ENCODE measurements around the gene MYH15.

DNA sequence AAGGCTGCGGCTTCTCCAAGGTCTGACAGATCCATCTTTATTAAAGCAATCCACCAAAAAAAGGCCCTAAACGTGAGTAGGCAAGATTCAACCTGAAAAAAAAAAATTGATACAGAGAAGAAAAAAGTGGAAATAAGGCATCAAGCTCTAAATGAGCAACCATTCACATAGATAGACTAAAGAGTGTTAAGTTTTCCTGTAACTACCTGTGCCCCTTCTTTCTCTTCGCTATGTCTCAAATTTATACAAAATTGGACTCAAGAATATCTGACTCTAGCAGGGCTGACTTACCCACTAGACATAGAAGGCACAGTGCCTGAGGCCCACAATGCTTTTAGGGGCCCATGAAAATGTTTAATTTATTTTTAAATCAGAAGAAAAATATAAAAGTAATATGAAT, at the start of gene MYH15:
- TF ChIP-seq POLR2A (IDR thresholded peaks at IDR 0.05) (no peak), POLR2AphosphoS5 (IDR thresholded peaks at IDR 0.05) (no peak)
- TF ChIP-seq, protein P1, sequence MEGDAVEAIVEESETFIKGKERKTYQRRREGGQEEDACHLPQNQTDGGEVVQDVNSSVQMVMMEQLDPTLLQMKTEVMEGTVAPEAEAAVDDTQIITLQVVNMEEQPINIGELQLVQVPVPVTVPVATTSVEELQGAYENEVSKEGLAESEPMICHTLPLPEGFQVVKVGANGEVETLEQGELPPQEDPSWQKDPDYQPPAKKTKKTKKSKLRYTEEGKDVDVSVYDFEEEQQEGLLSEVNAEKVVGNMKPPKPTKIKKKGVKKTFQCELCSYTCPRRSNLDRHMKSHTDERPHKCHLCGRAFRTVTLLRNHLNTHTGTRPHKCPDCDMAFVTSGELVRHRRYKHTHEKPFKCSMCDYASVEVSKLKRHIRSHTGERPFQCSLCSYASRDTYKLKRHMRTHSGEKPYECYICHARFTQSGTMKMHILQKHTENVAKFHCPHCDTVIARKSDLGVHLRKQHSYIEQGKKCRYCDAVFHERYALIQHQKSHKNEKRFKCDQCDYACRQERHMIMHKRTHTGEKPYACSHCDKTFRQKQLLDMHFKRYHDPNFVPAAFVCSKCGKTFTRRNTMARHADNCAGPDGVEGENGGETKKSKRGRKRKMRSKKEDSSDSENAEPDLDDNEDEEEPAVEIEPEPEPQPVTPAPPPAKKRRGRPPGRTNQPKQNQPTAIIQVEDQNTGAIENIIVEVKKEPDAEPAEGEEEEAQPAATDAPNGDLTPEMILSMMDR (IDR thresholded peaks at IDR 0.05), result no peak

Data from upper lobe of left lung (tissue), 4 donors.